GM19452 (cell line): ENCODE measurements around the gene RSPO3.
"Not testable (repeated sequence)": the region's sequence is repeated elsewhere in the genome, so short reads cannot be mapped to it uniquely, and the experiment has no call there.

Experiments used
- ATAC-seq: cut with Tn5 transposase; IDR thresholded peaks from one replicate; pipeline ENCODE4 v1.9.1; 2021; ENCODE audit not compliant: unreplicated experiment

RSPO3 gene, protein sequence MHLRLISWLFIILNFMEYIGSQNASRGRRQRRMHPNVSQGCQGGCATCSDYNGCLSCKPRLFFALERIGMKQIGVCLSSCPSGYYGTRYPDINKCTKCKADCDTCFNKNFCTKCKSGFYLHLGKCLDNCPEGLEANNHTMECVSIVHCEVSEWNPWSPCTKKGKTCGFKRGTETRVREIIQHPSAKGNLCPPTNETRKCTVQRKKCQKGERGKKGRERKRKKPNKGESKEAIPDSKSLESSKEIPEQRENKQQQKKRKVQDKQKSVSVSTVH

GRCh38 chr6:127118298-127119101, at the start of gene RSPO3:
Gene RSPO3, plus strand, starts transcription at chr6:127118671. Its CDS starts 522 bp downstream, at chr6:127119193.
- ATAC-seq = no peak

- no peak for ATAC-seq
Observed at GRCh38 chr6:127069659-127070279, 48.7 kb upstream of the RSPO3 start.

DNA sequence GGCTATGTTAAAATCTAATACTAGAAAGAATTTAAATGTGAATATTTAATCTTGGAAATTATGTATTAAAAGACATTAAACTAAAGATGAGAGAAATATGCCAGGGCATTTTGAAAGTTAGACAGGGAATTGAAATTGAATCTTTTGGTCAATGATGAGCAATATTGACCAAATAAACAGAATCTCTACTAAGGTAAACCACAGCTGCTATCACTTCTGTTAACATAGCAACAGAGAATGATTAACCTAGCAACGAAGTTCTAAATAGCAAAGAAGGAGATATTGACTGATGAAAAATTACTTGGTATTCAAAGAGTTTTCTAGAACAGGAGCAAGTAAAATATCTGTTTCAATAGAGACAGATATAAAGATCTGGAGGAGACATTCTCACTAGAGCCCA, 45.2 kb upstream of the RSPO3 start:
- peak; percentile 67 for ATAC-seq

DNA sequence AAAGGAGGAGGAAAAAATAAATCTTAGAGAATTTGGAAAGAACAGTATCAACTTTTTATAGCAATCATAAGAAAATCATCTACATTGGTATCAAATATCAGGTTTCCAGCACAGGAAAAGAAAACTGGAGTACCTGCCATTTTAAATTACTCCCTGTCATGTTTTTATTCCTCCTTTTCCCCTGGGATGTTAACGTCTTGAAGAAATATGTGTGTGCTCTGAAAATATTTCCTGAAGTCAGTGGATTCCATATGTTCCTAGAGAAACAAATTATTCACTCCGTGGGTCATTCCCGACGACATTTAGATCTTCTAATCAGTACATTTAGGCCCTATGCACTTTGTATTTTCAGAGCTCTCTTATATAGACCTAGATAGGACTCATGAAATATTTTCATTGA, 42.0 kb upstream of the RSPO3 start:
- ATAC-seq = no peak

DNA sequence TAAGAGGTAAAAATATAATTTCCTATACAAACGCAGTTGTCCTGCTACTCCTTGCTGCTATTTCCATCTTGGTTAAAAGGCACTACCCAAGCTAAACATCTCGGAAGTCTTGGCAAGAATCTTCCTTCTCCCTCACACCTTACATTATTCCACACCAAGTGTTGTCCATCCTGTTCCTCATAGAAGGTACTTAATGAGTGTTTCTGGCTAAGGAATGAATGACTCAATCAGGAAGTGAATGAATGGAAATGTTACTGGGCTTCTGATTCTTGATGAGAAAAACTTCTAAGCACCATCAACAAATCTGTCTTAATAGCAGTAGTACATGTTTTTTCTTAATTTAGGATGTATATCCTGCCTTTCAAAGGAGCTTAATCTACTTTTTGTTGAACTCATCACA, 40.6 kb upstream of the RSPO3 start:
- ATAC-seq = no peak

DNA sequence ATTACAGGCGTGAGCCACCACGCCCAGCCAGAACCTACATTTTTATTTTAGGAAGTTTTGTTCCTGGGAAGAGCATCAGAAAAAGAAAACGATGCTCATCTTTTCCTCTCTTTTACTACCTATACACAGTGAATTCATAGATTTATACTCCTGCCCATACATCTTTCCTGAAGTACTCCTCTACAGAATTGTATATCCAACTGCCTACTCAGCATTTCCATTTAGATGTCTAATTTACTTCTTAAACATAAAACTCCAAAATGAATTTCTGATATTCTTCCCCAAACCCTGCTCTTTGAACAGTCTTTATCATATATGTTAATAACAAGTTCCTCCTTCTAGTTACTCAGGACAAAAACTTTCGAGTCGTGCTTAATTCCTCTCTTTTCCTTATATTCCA, 39.8 kb upstream of the RSPO3 start:
- ATAC-seq = no peak

DNA sequence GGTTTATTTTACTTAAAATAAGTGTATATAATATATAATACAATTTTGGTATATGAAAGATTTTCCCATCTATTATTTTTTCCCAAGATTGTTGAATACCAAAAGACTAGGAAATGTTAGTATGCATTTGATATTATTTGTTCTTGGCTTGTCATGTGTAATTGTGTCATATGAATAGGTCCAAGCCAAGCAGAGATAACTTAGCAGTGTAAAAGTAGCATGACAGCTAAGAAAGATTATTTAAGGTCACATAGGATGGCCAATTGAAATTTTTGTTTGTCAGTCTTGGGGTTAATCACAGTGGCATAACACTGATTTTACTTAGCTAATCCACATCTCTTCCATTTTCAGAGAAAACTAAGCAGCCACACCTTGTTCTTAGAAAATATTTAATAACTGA, 38.8 kb upstream of the RSPO3 start:
- no peak for ATAC-seq

GRCh38 chr6:127080081-127080480, 38.4 kb upstream of the RSPO3 start:
- ATAC-seq = no peak

DNA sequence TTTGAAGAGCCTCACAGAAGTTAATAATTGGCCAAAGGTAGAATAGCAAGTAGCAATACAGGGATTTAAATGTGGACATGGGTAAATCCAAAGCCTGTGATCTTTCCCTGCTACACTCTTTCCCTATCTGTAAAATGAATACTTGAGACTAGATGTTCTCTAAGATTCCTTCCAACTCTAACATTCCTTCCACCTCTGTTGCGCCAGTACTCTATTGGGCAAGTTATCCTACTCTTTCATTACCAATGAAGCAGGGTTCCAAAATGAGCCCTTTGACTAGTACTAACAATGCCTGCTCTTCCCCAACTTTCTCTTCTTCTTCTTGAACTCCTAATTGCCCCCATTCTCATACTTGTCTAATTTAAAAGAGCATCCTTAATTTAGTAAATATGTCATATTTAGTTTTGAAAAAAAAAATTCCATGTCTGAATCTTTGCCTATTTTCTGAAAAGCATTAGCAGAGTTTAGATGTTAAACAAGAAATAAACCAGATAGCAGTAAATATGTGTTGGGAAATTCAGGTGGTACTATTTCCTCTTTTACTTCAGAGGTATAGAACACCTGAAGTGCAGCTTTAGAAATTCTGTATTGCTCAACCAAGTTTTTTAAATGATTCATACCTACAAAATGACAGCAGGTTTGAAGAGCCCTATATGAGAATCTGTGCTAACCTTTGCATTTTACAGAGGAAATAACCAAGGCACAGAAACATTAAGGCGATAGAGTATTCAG, 35.1 kb upstream of the RSPO3 start:
- ATAC-seq = no peak

DNA sequence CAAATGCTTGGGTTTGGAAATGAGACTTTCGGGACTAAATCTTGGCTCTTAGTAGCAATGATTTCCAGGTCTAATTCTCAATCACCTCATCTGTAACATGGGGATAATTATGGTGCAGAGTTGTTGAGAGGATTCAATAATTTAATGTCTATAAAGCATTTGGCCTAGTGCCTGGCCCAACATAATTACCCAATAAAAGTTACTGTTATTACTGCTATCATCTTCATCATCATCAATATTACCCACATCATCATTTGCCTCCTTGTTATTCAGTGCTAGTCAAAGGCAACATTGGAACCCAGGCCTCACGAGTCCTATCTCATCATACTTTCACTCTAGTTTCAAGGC, 34.5 kb upstream of the RSPO3 start:
- no peak for ATAC-seq

GRCh38 chr6:127085181-127085580, 33.3 kb upstream of the RSPO3 start:
- no peak for ATAC-seq

DNA sequence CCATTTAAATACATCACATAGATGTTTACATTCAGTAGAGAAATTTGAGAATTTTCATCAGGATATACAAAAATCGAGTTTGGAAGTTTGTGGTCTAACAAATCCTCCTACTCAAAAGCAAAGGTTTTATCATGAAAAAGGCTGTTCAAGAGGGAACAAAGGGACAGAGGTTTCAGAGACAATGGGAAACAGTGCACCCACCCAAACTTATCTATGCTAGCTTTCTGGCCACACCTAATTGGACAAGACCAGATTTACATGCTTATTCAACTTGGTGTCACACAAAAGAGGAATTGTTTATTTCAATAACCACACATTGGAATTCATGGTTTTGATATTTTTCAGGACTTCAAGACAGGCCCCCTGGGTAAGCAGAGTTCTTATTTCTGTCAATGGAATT, 28.4 kb upstream of the RSPO3 start:
- no peak for ATAC-seq

- ATAC-seq = no peak
Observed at GRCh38 chr6:127092466-127092865, 26.0 kb upstream of the RSPO3 start.

- no peak for ATAC-seq
Observed at GRCh38 chr6:127094791-127095190, 23.7 kb upstream of the RSPO3 start.

- no peak for ATAC-seq
Observed at GRCh38 chr6:127096167-127096566, 22.3 kb upstream of the RSPO3 start.

GRCh38 chr6:127097442-127097841, 21.0 kb upstream of the RSPO3 start:
- not testable (repeated sequence) for ATAC-seq

- no peak for ATAC-seq
Observed at GRCh38 chr6:127100510-127101140, 17.8 kb upstream of the RSPO3 start.

- ATAC-seq = no peak
Observed at GRCh38 chr6:127102299-127102698, 16.2 kb upstream of the RSPO3 start.

DNA sequence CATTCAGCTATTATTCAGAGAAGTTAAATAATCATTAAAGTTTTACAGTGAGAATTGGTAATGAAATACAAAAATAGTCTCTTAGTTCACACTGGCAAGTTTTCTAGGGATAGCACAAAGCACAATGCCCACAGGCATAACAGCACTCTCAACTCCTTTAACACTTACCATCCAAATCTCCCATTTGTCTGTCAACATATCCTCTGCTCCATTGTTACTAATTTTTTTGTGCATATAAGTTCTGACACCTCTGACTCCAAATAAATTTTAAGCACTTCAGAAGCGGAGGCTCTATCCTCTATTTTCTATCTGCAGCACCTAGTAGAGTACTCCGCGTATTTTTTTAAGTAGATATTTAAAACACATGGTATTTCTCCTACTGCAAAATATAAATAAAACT, 15.6 kb upstream of the RSPO3 start:
- no peak for ATAC-seq

GRCh38 chr6:127103482-127103881, 15.0 kb upstream of the RSPO3 start:
- ATAC-seq = no peak

DNA sequence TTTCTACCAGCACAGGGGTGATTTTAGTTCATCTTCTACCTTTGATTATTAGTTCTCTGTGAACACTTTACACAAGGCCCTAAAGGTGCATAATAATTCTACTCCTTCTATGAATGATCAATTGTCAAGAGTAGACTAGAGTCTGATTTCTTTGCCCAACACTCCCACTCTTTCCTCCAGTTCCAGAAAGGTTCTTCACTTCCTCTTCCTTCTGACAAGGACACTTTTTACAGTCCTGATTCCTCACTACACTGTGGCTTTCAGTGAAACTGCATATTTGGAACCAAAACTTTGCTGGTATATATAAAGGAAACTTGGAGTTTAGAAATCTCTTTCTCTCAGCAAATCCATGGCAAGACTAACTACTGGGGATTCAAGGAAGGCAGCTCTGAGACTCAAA, 10.6 kb upstream of the RSPO3 start:
- ATAC-seq = no peak
